HepG2 (cell line): ENCODE results near the gene NEURL2. TPM values are rescaled to one million over a fixed set of nuclear protein-coding genes. Genes with fewer than 3 reads are reported as not detected.

ENCODE experiments used
- BATF2 ChIP-seq: sonication (generic); formaldehyde crosslinking; IDR thresholded peaks from 2 replicates; pipeline ENCODE4 v1.8.0; 2022; ENCODE audit warnings: mild to moderate bottlenecking, missing genetic modification reagents, moderate library complexity
- DRAP1 ChIP-seq: IDR thresholded peaks from 2 replicates; pipeline ENCODE4 v1.6.1; 2016; ENCODE audit warnings: missing genetic modification reagents, missing compliant biosample characterization
- FOSL1 ChIP-seq: sonication (generic); formaldehyde crosslinking; IDR thresholded peaks from 2 replicates; pipeline ENCODE4 v1.9.0; 2021; ENCODE audit warnings: missing genetic modification reagents, borderline replicate concordance
- FOXO1 ChIP-seq: sonication (generic); formaldehyde crosslinking; IDR thresholded peaks from 2 replicates; pipeline ENCODE4 v1.4.0; 2020; ENCODE audit warnings: missing genetic modification reagents
- FOXP1 ChIP-seq, 2 experiments: fragments of 450-650 bp in 1 of 2; IDR thresholded peaks; 2 replicates each; pipeline ENCODE4 v1.6.1; 2017 to 2018; ENCODE audit warnings: antibody characterized with exemption in 1 of 2
- MATR3 ChIP-seq: sonication (generic); formaldehyde crosslinking; IDR thresholded peaks from 2 replicates; pipeline ENCODE4 v1.4.0; 2020; ENCODE audit warnings: missing genetic modification reagents
- MED8 ChIP-seq: sonication (generic); formaldehyde crosslinking; IDR thresholded peaks from 2 replicates; pipeline ENCODE4 v1.8.1; 2023; ENCODE audit warnings: mild to moderate bottlenecking, missing genetic modification reagents; ENCODE audit not compliant: insufficient replicate concordance
- MIXL1 ChIP-seq: IDR thresholded peaks from 2 replicates; pipeline ENCODE4 v1.6.1; 2016
- MYPOP ChIP-seq: sonication (generic); formaldehyde crosslinking; IDR thresholded peaks from 2 replicates; pipeline ENCODE4 v1.8.1; 2023; ENCODE audit warnings: mild to moderate bottlenecking, moderate library complexity, missing genetic modification reagents
- NFE2 ChIP-seq: sonication (generic); formaldehyde crosslinking; IDR thresholded peaks from 2 replicates; pipeline ENCODE4 v1.4.0; 2020; ENCODE audit warnings: missing genetic modification reagents
- PHF21A ChIP-seq: sonication (generic); formaldehyde crosslinking; IDR thresholded peaks from 2 replicates; pipeline ENCODE4 v1.5.0; 2020; ENCODE audit warnings: mild to moderate bottlenecking, missing genetic modification reagents
- PTBP1 ChIP-seq: fragments of 200-400 bp; formaldehyde crosslinking; IDR thresholded peaks from 2 replicates; pipeline ENCODE4 v1.6.1; 2018; ENCODE audit warnings: low read length, low read depth; ENCODE audit not compliant: poor library complexity, severe bottlenecking
- SAFB2 ChIP-seq: sonication (generic); formaldehyde crosslinking; IDR thresholded peaks from 2 replicates; pipeline ENCODE4 v1.5.1; 2020; ENCODE audit warnings: missing genetic modification reagents, low read depth, mild to moderate bottlenecking, borderline replicate concordance
- TGIF2 ChIP-seq: IDR thresholded peaks from 2 replicates; pipeline ENCODE4 v1.6.1; 2016; ENCODE audit warnings: control low read depth, missing compliant biosample characterization
- ZC3H4 ChIP-seq: sonication (generic); formaldehyde crosslinking; IDR thresholded peaks from 2 replicates; pipeline ENCODE4 v1.4.0; 2020; ENCODE audit warnings: missing genetic modification reagents, borderline replicate concordance
- ZFP82 ChIP-seq: sonication (generic); formaldehyde crosslinking; IDR thresholded peaks from 2 replicates; pipeline ENCODE4 v1.5.1; 2020; ENCODE audit warnings: mild to moderate bottlenecking, missing genetic modification reagents, borderline replicate concordance
- ZNF224 ChIP-seq: sonication (generic); formaldehyde crosslinking; IDR thresholded peaks from 2 replicates; pipeline ENCODE4 v1.5.0; 2020; ENCODE audit warnings: mild to moderate bottlenecking, missing genetic modification reagents
- ZNF232 ChIP-seq: sonication (generic); formaldehyde crosslinking; IDR thresholded peaks from 2 replicates; pipeline ENCODE4 v1.4.0; 2020; ENCODE audit warnings: missing genetic modification reagents, borderline replicate concordance
- ZNF652 ChIP-seq: IDR thresholded peaks from 2 replicates; pipeline ENCODE4 v1.6.1; 2016; ENCODE audit warnings: low read depth, borderline replicate concordance
- ZNF772 ChIP-seq: sonication (generic); formaldehyde crosslinking; IDR thresholded peaks from 2 replicates; pipeline ENCODE4 v1.5.0; 2020; ENCODE audit warnings: mild to moderate bottlenecking, missing genetic modification reagents
- ZNF777 ChIP-seq: sonication (generic); formaldehyde crosslinking; IDR thresholded peaks from 2 replicates; pipeline ENCODE4 v1.4.0; 2020; ENCODE audit warnings: missing genetic modification reagents
- ZNF781 ChIP-seq: sonication (generic); formaldehyde crosslinking; IDR thresholded peaks from 2 replicates; pipeline ENCODE4 v1.5.1; 2020; ENCODE audit warnings: borderline replicate concordance, mild to moderate bottlenecking, missing genetic modification reagents; ENCODE audit errors: not compliant biosample characterization
- ZUFSP ChIP-seq: sonication (generic); formaldehyde crosslinking; IDR thresholded peaks from 2 replicates; pipeline ENCODE4 v1.9.0; 2021; ENCODE audit warnings: missing genetic modification reagents, mild to moderate bottlenecking, borderline replicate concordance
- polyA plus RNA-seq, 8 experiments: library from polyadenylated mRNA; depleted of rRNA in 3 of 8; stranded (reverse) in 7 of 8; unstranded in 1 of 8; fragments of >200 nt; fragmentation: Illumina TruSeq in 4 of 8; extraction: Trizol in 4 of 8; gene quantifications; 2 replicates each; pipeline versions ENCODE4 v1.2.1 to v1.2.3, GENCODE V29; 2011 to 2016; ENCODE audit warnings: low read depth in 4 of 8, missing spikeins in 1 of 8, mixed read lengths in 1 of 8; ENCODE audit not compliant: insufficient read depth in 1 of 8
- total RNA-seq, 5 experiments: library from RNA; depleted of rRNA; stranded (reverse); fragments of >200 nt; fragmentation: Illumina TruSeq; extraction: Trizol; gene quantifications; 2 replicates each; pipeline ENCODE4 v1.2.3, GENCODE V29; 2016; ENCODE audit warnings: low read depth in 1 of 5
- TF ChIP-seq, protein P1 (sequence below): sonication (generic); formaldehyde crosslinking; IDR thresholded peaks from 2 replicates; pipeline ENCODE4 v1.4.0; 2020; ENCODE audit warnings: mild to moderate bottlenecking, low read depth, missing genetic modification reagents
- TF ChIP-seq, protein P2 (sequence below): IDR thresholded peaks from 2 replicates; pipeline ENCODE4 v1.6.1; 2012; ENCODE audit warnings: inconsistent platforms

Gene NEURL2
- total and polyA plus RNA-seq, 2 of the 13 experiments (the other 11 are each of a cell fraction or from before 2014, with no cell fraction given), result 7.2 to 9.7 TPM

- TF ChIP-seq BATF2 (CRISPR knock-in tag) (no peak), PHF21A (peak; percentile 99), DRAP1 (peak; percentile 73), ZNF232 (CRISPR knock-in tag) (peak; percentile 63; the same call in 1 of the 2 replicates), FOXP1 (IDR thresholded peaks at IDR 0.05) (peak; percentile 58; the same call in 1 of the 2 replicates), FOXP1 (CRISPR knock-in tag; IDR thresholded peaks at IDR 0.05) (peak; percentile 94), FOXO1 (CRISPR knock-in tag) (peak; percentile 87), ZFP82 (CRISPR knock-in tag) (0 out of 2 replicates have a peak, but pooled peaks have one; percentile 3), ZNF652 (CRISPR knock-in tag) (peak; percentile 77; the same call in 1 of the 2 replicates), FOSL1 (CRISPR knock-in tag) (no peak), ZUFSP (CRISPR knock-in tag) (no peak), ZNF772 (CRISPR knock-in tag) (peak; percentile 92), ZNF781 (CRISPR knock-in tag) (no peak), MIXL1 (CRISPR knock-in tag) (peak; percentile 95; the same call in 1 of the 2 replicates), NFE2 (CRISPR knock-in tag) (no peak), MATR3 (CRISPR knock-in tag) (0 out of 2 replicates have a peak, but pooled peaks have one; percentile 83), MED8 (CRISPR knock-in tag) (peak; percentile 50), ZNF777 (CRISPR knock-in tag) (no peak), SAFB2 (CRISPR knock-in tag) (peak; percentile 66; the same call in 1 of the 2 replicates), MYPOP (CRISPR knock-in tag) (peak; percentile 88), PTBP1 (no peak), TGIF2 (CRISPR knock-in tag) (no peak), ZC3H4 (no peak), ZNF224 (CRISPR knock-in tag) (0 out of 2 replicates have a peak, but pooled peaks have one; percentile 73)
- TF ChIP-seq, protein P1, sequence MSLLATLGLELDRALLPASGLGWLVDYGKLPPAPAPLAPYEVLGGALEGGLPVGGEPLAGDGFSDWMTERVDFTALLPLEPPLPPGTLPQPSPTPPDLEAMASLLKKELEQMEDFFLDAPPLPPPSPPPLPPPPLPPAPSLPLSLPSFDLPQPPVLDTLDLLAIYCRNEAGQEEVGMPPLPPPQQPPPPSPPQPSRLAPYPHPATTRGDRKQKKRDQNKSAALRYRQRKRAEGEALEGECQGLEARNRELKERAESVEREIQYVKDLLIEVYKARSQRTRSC (CRISPR knock-in tag), result no peak
- TF ChIP-seq, protein P2, sequence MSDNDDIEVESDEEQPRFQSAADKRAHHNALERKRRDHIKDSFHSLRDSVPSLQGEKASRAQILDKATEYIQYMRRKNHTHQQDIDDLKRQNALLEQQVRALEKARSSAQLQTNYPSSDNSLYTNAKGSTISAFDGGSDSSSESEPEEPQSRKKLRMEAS, result peak; percentile 76
Observed at GRCh38 chr20:45927071-45927878, 36.3 kb upstream of the NEURL2 start (continued).
